GM19395 (cell line): ENCODE data around the gene MUC12.
"Not testable (repeated sequence)": the region's sequence is repeated elsewhere in the genome, so short reads cannot be mapped to it uniquely, and the experiment has no call there.

ENCODE experiments used
- ATAC-seq: cut with Tn5 transposase; IDR thresholded peaks from one replicate; pipeline ENCODE4 v1.9.1; 2021; ENCODE audit warnings: mild to moderate bottlenecking, moderate library complexity; ENCODE audit not compliant: unreplicated experiment

MUC12 gene, protein sequence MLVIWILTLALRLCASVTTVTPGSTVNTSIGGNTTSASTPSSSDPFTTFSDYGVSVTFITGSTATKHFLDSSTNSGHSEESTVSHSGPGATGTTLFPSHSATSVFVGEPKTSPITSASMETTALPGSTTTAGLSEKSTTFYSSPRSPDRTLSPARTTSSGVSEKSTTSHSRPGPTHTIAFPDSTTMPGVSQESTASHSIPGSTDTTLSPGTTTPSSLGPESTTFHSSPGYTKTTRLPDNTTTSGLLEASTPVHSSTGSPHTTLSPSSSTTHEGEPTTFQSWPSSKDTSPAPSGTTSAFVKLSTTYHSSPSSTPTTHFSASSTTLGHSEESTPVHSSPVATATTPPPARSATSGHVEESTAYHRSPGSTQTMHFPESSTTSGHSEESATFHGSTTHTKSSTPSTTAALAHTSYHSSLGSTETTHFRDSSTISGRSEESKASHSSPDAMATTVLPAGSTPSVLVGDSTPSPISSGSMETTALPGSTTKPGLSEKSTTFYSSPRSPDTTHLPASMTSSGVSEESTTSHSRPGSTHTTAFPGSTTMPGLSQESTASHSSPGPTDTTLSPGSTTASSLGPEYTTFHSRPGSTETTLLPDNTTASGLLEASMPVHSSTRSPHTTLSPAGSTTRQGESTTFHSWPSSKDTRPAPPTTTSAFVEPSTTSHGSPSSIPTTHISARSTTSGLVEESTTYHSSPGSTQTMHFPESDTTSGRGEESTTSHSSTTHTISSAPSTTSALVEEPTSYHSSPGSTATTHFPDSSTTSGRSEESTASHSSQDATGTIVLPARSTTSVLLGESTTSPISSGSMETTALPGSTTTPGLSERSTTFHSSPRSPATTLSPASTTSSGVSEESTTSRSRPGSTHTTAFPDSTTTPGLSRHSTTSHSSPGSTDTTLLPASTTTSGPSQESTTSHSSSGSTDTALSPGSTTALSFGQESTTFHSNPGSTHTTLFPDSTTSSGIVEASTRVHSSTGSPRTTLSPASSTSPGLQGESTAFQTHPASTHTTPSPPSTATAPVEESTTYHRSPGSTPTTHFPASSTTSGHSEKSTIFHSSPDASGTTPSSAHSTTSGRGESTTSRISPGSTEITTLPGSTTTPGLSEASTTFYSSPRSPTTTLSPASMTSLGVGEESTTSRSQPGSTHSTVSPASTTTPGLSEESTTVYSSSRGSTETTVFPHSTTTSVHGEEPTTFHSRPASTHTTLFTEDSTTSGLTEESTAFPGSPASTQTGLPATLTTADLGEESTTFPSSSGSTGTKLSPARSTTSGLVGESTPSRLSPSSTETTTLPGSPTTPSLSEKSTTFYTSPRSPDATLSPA (N-terminal part only)

DNA sequence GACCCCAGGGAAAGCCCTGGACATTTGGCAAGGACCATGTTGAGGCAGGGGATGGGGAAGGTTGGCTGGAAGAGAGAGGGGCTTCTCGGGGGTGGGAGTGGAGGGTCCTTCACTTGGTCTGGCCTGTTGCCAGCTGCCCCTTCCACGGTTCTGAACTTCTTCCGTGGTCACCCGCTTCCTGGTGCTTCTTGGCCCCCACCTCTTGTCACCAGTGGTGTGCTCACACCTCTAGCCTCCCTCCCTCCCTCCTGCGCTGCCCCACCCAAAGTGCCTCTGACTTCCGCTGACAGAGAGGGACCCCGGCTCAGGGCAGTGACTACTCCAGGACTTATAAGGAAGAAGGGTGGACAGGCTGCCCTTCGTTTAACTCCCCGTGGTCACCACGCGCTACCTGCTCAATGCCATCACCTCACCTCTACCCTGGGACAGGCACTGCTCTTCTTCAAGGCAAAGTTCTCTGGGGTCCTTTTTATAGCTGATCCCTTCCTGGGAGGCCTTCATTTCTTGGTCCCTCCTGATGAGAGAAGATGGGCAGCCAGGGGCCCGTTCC is at the start of gene MUC12:
MUC12 (plus strand) TSS at position 500 of the 550 bp plus-strand sequence. CDS start 58 bp downstream, outside the sequence.
- ATAC-seq = no peak

DNA sequence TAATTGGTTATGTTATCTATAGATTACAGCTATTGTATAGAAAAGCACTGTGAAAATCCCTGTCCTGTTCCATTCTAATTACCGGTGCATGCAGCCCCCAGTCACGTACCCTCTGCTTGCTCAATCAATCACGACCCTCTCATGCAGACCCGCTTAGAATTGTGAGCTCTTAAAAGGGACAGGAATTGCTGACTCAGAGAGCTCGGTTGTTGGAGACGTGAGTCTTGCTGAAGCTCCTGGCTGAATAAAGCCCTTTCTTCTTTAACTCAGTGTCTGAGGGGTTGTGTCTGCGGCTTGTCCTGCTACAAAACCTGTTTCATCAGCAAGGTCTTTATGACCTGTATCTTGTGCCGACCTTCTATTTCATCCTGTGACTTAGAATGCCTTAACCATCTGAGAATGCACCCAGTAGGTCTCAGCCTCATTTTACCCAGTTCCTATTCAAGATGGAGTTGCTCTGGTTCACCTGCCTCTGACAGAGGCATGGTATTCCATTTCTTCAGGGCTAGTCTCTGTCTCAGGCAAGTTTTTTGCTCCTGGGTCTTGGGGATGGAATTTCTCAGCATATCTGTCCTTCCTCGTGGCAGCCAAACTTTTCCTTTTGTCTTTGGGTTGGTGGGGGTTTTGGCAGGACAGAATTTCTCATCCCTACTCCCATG is 49.5 kb upstream of the MUC12 start:
- not testable (repeated sequence) for ATAC-seq

DNA sequence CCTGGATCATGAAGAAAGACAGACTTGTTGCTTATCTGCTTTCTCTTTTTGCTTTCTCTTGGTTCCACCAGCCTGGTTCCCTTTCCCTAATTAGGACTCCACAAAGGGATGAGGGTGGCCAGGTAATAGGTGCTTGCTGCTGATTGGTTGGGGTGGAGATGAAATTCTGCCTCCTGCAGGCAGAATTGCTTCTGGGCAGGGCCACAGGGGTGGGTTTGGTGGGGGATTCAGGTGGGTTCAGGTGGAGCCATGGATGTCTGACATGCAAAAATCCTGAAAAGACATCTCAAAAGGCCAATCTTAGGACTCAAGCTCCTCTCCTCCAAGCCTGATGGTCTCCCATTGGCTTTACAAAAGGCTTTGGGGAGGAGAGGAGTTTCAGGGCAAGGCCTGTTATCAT is 48.3 kb upstream of the MUC12 start:
- no peak for ATAC-seq

- ATAC-seq = not testable (repeated sequence)
Measured at GRCh38 chr7:100923616-100924015, 45.7 kb upstream of the MUC12 start.

DNA sequence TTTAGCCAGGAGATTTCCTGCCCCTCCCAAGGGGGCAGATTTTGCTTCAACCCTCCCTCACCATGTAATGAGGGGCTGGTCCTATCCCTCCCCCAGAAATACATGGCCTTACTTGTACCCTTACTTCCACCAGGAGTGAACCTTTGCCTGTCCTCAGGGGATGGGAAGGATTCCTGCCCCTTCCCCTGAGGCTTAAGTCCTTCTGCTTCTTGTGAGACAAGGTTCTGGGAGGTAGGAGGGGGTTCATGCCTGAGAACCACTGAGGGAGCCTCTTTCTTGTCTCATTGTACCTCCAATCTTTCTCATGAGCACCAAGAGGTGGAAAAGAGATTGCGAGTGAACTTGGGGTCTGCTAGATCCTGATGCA is 39.6 kb upstream of the MUC12 start:
- no peak for ATAC-seq

DNA sequence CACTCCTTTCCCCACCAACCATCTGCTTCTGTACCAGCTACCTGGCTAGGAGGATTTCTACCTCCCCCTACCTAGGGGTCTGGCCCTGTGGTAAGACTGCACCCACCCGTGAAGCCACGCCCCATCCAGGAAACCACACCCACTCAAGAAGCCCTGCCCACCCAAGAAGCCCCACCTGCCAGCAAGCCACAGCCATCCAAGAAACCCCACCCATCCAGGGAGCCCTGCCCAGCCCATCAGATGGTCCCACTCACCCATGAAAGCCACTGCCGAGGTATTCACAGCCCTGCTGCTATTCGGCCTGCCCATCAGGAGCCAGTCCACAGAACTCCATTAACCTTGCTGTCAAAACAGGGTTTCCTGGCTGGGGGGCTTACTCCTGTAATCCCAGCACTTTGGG is 35.6 kb upstream of the MUC12 start:
- ATAC-seq = no peak

- ATAC-seq = not testable (repeated sequence)
Measured at GRCh38 chr7:100935381-100935780, 34.0 kb upstream of the MUC12 start.

DNA sequence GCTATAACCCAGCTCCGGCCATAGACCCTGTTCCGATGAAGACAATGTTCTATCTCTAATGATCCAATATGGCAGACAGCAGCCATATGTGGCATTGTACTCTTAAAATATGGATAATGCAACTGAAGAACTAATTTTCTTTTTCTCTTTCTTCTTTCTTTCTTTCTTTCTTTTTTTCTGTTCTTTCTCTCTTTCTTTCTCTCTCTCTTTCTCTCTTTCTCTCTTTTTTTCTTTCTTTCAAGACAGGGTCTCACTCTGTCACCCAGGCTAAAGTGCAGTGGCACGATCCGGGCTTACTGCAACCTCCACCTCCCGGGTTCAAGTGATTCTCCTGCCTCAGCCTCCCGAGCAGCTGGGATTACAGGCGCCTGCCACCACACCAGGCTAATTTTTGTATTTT is 33.2 kb upstream of the MUC12 start:
- ATAC-seq = not testable (repeated sequence)

DNA sequence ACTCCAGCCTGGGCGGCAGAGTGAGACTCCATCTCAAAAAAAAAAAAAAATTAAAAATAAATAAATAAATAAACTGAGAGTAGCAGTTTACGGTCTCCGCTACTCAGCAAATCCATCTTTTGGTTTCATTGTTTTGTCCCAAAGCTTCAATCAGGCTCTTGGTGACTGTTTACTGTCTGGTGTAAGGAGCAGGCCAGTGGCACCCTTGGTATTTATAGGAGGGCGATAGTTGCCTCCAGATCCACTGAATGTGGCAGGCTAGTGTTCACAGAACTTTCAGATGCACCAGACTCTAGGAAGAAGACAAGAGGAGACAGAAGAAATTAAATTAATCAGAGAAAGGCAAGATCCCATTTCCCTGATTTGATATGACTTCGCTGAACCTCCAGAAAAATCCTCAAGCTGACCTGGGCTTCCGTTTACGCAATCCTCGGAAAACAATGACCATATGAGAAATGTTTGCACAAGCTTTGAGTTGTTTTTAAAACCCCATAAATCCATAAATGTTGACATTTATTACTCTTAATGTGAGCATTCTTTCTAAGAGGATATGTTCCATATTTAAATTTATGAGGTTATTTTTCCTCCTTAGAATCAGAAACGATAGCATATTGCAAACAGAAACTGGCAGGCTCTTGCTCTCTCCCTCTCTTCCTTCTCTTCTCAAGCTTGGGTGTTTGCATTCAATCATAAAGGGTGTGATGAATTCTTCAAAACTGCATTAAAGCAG is 27.2 kb upstream of the MUC12 start:
- ATAC-seq = no peak

GRCh38 chr7:100943693-100944092 is 25.7 kb upstream of the MUC12 start:
- no peak for ATAC-seq

GRCh38 chr7:100944138-100944537 is 25.2 kb upstream of the MUC12 start:
- no peak for ATAC-seq

GRCh38 chr7:100946111-100946510 is 23.3 kb upstream of the MUC12 start:
- ATAC-seq = no peak

GRCh38 chr7:100946766-100947365 is 22.5 kb upstream of the MUC12 start:
- ATAC-seq = no peak

GRCh38 chr7:100947792-100948191 is 21.6 kb upstream of the MUC12 start:
- no peak for ATAC-seq

DNA sequence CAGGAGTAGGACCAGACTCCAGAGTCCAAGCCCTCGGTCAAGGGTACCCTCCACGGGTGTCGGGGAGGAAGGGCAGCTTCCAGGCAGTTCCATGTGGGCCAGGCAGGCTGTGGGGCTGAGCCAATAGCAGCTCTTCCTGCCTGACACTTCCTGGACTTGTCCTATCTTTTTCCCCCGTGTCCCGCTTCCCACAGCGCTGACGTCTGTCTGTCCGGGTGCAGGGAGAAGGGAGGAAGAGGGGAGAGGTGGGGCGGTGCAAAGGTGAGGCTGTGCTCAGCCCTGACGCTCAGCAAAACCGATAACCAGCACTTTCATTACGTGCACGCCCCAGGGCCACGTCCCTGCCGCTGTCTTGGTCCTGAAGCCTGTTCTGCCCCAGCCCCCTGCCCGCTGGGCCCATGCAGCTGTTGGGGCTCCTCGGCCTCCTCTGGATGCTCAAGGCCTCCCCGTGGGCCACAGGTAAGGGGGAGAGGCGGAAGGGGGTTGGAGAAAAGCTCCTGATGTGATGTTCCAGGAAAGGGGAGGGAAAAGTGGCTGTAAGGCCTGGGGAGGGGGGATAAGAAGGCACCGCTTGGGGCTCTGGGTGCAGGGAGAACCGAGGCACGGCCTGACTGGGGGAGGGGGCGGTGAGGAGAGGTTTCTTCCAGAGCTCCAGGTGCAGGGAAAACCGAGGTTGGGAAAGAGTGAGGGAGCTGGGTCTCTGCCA is 20.0 kb upstream of the MUC12 start, which contains the start of gene MUC3A:
MUC3A (plus strand) TSS at position 308 of the 706 bp plus-strand sequence; CDS start at position 399, 91 bp downstream.
- ATAC-seq = no peak

DNA sequence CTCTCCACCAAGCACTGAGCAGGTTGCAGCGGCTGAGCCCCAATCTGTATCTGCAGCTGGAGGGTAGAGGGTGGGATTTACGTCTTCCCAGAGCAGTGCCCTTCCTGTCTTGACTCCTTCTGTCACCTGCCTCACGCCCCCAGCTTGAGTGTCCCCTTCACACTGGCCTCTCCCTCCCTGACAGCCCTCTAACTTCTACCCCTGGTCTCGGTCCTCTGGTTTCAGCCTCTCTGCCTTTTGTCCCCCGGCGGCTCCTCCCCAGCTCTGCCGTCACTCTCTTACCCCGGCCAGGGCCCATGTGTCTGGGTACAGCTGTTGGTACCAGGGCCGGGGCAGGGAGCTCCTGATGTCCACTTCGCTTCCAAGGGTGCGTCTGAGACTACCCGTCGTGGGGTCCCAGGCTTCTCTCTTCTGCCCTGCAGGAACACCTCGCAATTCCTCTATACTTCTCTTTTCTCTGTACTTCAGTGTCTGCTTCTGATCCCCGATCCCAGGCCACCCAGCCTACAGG is 19.4 kb upstream of the MUC12 start:
- ATAC-seq = no peak

DNA sequence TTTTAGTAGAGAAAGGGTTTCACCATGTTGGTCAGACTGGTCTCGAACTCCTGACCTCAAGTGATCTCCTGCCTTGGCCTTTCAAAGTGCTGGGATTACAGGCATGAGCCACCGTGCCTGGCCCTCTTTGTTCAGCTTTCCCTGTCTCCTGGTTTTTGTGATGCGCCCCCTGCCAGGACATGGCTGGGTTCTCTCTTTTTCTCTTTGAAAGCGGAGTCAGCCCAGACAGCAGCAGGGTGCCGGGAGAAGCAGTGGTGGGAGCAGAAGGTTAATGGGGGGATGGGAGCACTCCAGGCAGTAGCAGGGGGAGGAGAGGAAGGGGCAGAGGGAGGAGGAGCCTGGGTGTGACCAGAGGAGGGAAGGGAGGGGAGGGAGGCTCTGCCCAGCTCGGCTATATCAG is 18.2 kb upstream of the MUC12 start:
- no peak for ATAC-seq

DNA sequence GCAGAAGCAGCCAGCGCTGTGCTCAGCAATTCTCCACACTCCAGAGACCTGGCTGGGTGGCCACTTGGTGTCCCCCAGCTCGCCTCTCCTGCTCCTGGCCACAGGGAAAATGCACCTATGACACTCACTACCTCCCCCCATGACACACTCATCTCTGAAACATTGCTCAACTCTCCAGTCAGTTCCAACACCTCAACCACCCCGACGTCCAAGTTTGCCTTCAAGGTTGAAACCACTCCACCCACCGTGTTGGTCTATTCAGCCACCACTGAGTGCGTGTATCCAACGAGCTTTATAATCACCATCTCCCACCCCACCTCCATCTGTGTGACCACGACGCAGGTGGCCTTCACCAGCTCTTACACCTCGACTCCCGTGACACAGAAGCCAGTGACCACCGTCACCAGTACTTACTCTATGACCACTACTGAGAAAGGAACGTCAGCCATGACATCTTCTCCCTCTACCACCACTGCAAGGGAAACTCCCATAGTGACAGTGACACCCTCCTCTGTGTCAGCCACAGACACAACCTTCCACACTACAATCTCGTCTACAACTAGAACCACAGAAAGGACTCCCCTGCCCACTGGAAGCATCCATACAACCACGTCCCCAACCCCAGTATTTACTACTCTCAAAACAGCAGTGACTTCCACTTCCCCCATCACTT is 17.3 kb upstream of the MUC12 start:
- no peak for ATAC-seq
